Measurements from ENCODE around the gene TMCO4. TPM values are rescaled to one million over a fixed set of nuclear protein-coding genes. Genes with fewer than 3 reads are reported as not detected.

The TMCO4 gene
- total RNA-seq, 2 experiments from 2014 or later, result 13.1 to 14.4 TPM

GRCh38 chr1:19811206-19811851, 11.6 kb upstream of the TMCO4 start:
- ATAC-seq, result peak; percentile 53
- no peaks in the 10 kb centered on the region for H3K4me1 Mint-ChIP-seq (ENCODE audit: low read depth)
- H3K36me3 Mint-ChIP-seq (ENCODE audit: low read depth), result no peaks in the 10 kb centered on the region
- no peak overlapping the region for H3K4me3 Mint-ChIP-seq
- peak; percentile 60 for DNase-seq
- ChIA-PET CTCF (interaction anchor here (1.2 to 1.7 kb wide), 6 partner anchors 10 to 150 kb away, joined by 3 to 7 read pairs (median 4); no protein-coding TSS in a partner anchor), POLR2A (no interaction called here)
- no peaks in the 10 kb centered on the region for H3K9me3 Mint-ChIP-seq (ENCODE audit: insufficient read depth)
- no peaks in the 10 kb centered on the region for H3K27me3 Mint-ChIP-seq (ENCODE audit: low read depth)
- no peak overlapping the region for H3K27ac Mint-ChIP-seq

GRCh38 chr1:19809044-19809750, 9.5 kb upstream of the TMCO4 start:
- H3K27ac Mint-ChIP-seq, result no peak overlapping the region
- ChIA-PET CTCF (interaction anchor here (0.7 to 1.9 kb wide), 4 partner anchors 22 to 146 kb away, joined by 3 to 5 read pairs (median 4); no protein-coding TSS in a partner anchor), POLR2A (no interaction called here)
- H3K36me3 Mint-ChIP-seq (ENCODE audit: low read depth), result no peaks in the 10 kb centered on the region
- no peaks in the 10 kb centered on the region for H3K9me3 Mint-ChIP-seq (ENCODE audit: insufficient read depth)
- ATAC-seq (no peak), DNase-seq (no peak)
- no peak overlapping the region for H3K4me3 Mint-ChIP-seq
- H3K27me3 Mint-ChIP-seq (ENCODE audit: low read depth), result no peaks in the 10 kb centered on the region
- no peaks in the 10 kb centered on the region for H3K4me1 Mint-ChIP-seq (ENCODE audit: low read depth)

GRCh38 chr1:19808351-19808750, 8.6 kb upstream of the TMCO4 start:
- H3K9me3 Mint-ChIP-seq (ENCODE audit: insufficient read depth), result no peaks in the 10 kb centered on the region
- H3K36me3 Mint-ChIP-seq (ENCODE audit: low read depth), result no peaks in the 10 kb centered on the region
- POLR2A ChIA-PET, result no interaction called here
- H3K27ac Mint-ChIP-seq, result no peak overlapping the region
- CTCF ChIA-PET, result interaction anchor here (1.9 kb wide), 1 partner anchor 47 kb away, joined by 5 read pairs; no protein-coding TSS in a partner anchor
- H3K4me1 Mint-ChIP-seq (ENCODE audit: low read depth), result no peaks in the 10 kb centered on the region
- peaks cover 5% of the 10 kb centered on the region for H3K27me3 Mint-ChIP-seq (ENCODE audit: low read depth)
- no peak overlapping the region for H3K4me3 Mint-ChIP-seq
- ATAC-seq, result no peak
- DNase-seq, result no peak

- ChIA-PET POLR2A (no interaction called here), CTCF (interaction anchor here (2.0 kb wide), 1 partner anchor 143 kb away, joined by 6 read pairs; no protein-coding TSS in a partner anchor)
- ATAC-seq, result no peak
- no peaks in the 10 kb centered on the region for H3K9me3 Mint-ChIP-seq (ENCODE audit: insufficient read depth)
- H3K27ac Mint-ChIP-seq, result no peak overlapping the region
- DNase-seq, result no peak
- H3K36me3 Mint-ChIP-seq (ENCODE audit: low read depth), result no peaks in the 10 kb centered on the region
- H3K4me1 Mint-ChIP-seq (ENCODE audit: low read depth), result peaks cover 10% of the 10 kb centered on the region
- no peak overlapping the region for H3K4me3 Mint-ChIP-seq
- H3K27me3 Mint-ChIP-seq (ENCODE audit: low read depth), result peaks cover 9% of the 10 kb centered on the region
Measured at GRCh38 chr1:19804831-19805251, 5.1 kb upstream of the TMCO4 start.

GRCh38 chr1:19802269-19802668, 2.6 kb upstream of the TMCO4 start:
- ChIA-PET POLR2A (no interaction called here), CTCF (interaction anchor here (2.0 kb wide), 1 partner anchor 9 kb away, joined by 7 read pairs; no protein-coding TSS in a partner anchor)
- peaks cover under 1% of the 10 kb centered on the region for H3K36me3 Mint-ChIP-seq (ENCODE audit: low read depth)
- no peaks in the 10 kb centered on the region for H3K9me3 Mint-ChIP-seq (ENCODE audit: insufficient read depth)
- no peak overlapping the region for H3K27ac Mint-ChIP-seq
- no peak for ATAC-seq
- H3K4me1 Mint-ChIP-seq (ENCODE audit: low read depth), result peaks cover 22% of the 10 kb centered on the region
- H3K27me3 Mint-ChIP-seq (ENCODE audit: low read depth), result peaks cover 9% of the 10 kb centered on the region
- no peak overlapping the region for H3K4me3 Mint-ChIP-seq
- DNase-seq, result no peak

- Mint-ChIP-seq H3K27ac (peak overlapping the region; percentile 89), H3K9me3 (ENCODE audit: insufficient read depth) (no peaks in the 10 kb centered on the region), H3K4me1 (ENCODE audit: low read depth) (peaks cover 24% of the 10 kb centered on the region), H3K4me3 (peak overlapping the region; percentile 81), H3K27me3 (ENCODE audit: low read depth) (peaks cover 9% of the 10 kb centered on the region), H3K36me3 (ENCODE audit: low read depth) (peaks cover 6% of the 10 kb centered on the region)
- ChIA-PET POLR2A (no interaction called here), CTCF (interaction anchor here (2.0 kb wide), 1 partner anchor 11 kb away, joined by 7 read pairs; no protein-coding TSS in a partner anchor)
- DNase-seq (peak; percentile 72), ATAC-seq (peak; percentile 74)
Measured at GRCh38 chr1:19800076-19800804, 524 bp upstream of the TMCO4 start.

GRCh38 chr1:19798486-19799229, 1.1 kb downstream of the TMCO4 start:
- Mint-ChIP-seq H3K4me1 (ENCODE audit: low read depth) (peaks cover 33% of the 10 kb centered on the region), H3K27ac (peak overlapping the region; percentile 83), H3K4me3 (peak overlapping the region; percentile 81), H3K36me3 (ENCODE audit: low read depth) (peaks cover 10% of the 10 kb centered on the region), H3K27me3 (ENCODE audit: low read depth) (peaks cover 4% of the 10 kb centered on the region), H3K9me3 (ENCODE audit: insufficient read depth) (no peaks in the 10 kb centered on the region)
- CTCF ChIA-PET, result interaction anchor here (2.1 kb wide), 1 partner anchor 37 kb away, joined by 6 read pairs; no protein-coding TSS in a partner anchor
- no peak for DNase-seq
- POLR2A ChIA-PET, result interaction anchor here (0.6 kb wide), 1 partner anchor 867 kb away, joined by 3 read pairs; no protein-coding TSS in a partner anchor
- no peak for ATAC-seq

GRCh38 chr1:19797827-19798226, 1.9 kb downstream of the TMCO4 start:
- peaks cover 3% of the 10 kb centered on the region for H3K27me3 Mint-ChIP-seq (ENCODE audit: low read depth)
- no peak for DNase-seq
- ChIA-PET POLR2A (no interaction called here), CTCF (interaction anchor here (2.1 kb wide), 1 partner anchor 36 kb away, joined by 6 read pairs; no protein-coding TSS in a partner anchor)
- H3K4me3 Mint-ChIP-seq, result peak overlapping the region; percentile 47
- peak overlapping the region; percentile 63 for H3K27ac Mint-ChIP-seq
- no peaks in the 10 kb centered on the region for H3K9me3 Mint-ChIP-seq (ENCODE audit: insufficient read depth)
- H3K36me3 Mint-ChIP-seq (ENCODE audit: low read depth), result peaks cover 15% of the 10 kb centered on the region
- H3K4me1 Mint-ChIP-seq (ENCODE audit: low read depth), result peaks cover 33% of the 10 kb centered on the region
- no peak for ATAC-seq

- no peaks in the 10 kb centered on the region for H3K27me3 Mint-ChIP-seq (ENCODE audit: low read depth)
- ATAC-seq (no peak), DNase-seq (no peak)
- H3K9me3 Mint-ChIP-seq (ENCODE audit: insufficient read depth), result no peaks in the 10 kb centered on the region
- peaks cover 23% of the 10 kb centered on the region for H3K4me1 Mint-ChIP-seq (ENCODE audit: low read depth)
- POLR2A ChIA-PET, result no interaction called here
- no peak overlapping the region for H3K27ac Mint-ChIP-seq
- peaks cover 28% of the 10 kb centered on the region for H3K36me3 Mint-ChIP-seq (ENCODE audit: low read depth)
- CTCF ChIA-PET, result interaction anchor here (1.4 kb wide), 1 partner anchor 12 kb away, joined by 3 read pairs; no protein-coding TSS in a partner anchor
- H3K4me3 Mint-ChIP-seq, result no peak overlapping the region
Measured at GRCh38 chr1:19794583-19794982, 5.1 kb downstream of the TMCO4 start.

GRCh38 chr1:19793360-19794046, 6.2 kb downstream of the TMCO4 start:
- DNase-seq, result no peak
- ATAC-seq, result no peak
- peaks cover 16% of the 10 kb centered on the region for H3K4me1 Mint-ChIP-seq (ENCODE audit: low read depth)
- ChIA-PET CTCF (interaction anchor here (1.0 to 2.2 kb wide), 2 partner anchors 32 to 74 kb away, joined by 3 to 5 read pairs; no protein-coding TSS in a partner anchor), POLR2A (no interaction called here)
- H3K36me3 Mint-ChIP-seq (ENCODE audit: low read depth), result peaks cover 29% of the 10 kb centered on the region
- H3K27me3 Mint-ChIP-seq (ENCODE audit: low read depth), result no peaks in the 10 kb centered on the region
- peak overlapping the region; percentile 37 for H3K27ac Mint-ChIP-seq
- no peaks in the 10 kb centered on the region for H3K9me3 Mint-ChIP-seq (ENCODE audit: insufficient read depth)
- no peak overlapping the region for H3K4me3 Mint-ChIP-seq
